Glomerular visceral epithelial cell (primary cell): ENCODE data around the gene DNAJC10.

Source experiments
- DNase-seq: peaks from one replicate; pipeline ENCODE4 v3.0.0-alpha.2; 2016; ENCODE audit errors: extremely low spot score

Gene DNAJC10

DNA sequence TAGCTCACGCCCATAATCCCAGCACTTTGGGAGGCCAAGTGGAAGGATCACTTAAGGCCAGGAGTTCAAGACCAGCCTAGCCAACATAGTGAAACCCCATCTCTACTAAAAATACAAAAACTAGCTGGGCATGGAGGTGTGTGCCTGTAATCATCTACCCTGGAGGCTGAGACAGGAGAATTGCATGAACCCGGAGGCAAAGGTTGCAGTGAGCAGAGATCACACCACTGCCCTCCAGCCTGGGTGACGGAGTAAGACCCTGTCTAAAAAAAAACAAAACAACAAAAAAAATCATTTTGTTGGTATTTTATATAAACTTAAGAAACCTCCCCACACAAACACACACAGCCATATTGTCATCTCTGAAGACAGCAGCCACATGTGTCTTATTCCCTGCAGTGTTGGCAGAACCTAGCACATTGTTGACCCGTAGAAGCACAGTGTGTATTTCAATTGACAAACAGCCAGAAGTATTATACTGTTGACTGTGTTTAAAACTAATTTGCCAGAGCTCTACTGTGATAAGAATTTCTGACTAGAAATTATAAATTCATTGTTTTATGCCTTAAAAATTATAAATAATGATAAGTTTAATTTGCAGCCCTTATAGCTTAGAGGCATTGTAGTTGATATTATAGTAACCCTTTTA is 68.1 kb downstream of the DNAJC10 start:
- DNase-seq = no peak

DNA sequence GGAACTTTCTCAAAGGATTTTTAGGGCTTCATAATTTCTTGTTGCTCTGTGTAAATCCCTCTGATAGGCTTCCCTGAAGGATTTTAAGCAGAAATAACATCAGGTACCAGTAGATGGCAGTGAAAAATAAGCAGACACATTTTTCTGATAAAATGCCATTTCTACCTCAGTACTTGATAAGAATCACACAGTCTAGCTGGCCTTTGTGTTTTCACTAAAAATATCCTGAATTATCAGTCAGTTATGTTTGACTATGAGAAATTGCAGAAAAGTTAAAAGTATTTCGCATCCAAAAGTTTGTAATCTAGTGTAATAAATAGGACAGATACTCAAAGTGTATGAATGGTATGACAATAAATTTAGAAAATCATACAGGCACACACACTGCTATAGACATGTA is 68.7 kb downstream of the DNAJC10 start:
- peak; percentile 40 for DNase-seq

DNA sequence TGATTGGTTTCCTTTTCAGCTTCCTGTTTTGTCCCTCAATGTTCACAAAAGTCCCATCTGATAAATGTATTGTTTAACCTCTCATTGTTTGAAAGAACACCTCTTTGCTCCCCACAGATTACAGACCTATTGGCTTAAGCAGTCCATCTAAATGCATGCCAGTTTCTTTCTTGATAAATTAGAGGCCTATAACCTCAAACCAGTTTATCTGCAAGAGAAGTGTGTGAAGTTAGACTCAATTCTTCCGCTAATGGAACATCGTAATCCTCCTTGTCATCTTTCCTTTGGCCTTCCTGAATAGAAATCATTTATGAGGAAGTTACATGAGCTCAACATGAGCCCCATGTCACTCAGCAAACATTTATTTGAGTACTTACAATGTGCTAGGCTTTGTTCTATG is 76.4 kb downstream of the DNAJC10 start:
- no peak for DNase-seq

DNA sequence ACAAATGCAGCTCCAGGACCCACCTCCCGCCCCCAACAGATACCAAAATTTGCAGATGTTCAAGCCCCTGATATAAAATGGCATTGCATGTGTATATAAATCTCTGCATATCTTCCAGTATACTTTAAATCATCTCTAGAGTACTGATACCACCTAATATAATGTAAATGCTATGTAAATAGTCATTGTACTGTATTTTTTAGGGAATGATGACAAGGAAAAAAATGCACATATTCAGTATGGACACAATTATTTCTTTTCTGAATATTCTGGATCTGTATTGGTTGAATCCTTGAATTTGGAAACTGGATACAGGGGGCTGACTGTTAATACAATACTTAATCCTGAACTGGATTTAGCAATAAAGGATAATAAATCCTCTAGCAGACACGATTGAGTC is 82.7 kb downstream of the DNAJC10 start:
- no peak for DNase-seq

DNA sequence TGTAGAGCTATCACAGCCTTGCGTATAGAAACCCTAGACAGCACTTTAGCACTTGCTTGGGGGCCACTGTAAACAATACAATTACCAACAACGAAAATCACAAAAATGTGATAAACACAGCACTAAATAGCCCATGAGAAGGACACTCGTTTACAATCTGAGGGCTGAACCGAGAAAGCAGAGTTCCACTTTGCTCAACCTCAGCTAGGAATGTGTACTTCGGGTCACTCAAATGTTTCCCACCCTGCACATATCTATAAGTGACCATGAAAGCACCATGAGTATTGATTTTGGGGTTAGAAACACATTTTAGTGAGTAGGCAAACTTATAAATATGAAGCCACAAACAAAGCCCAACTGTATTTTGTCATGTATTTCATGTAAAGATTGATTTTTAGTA is 88.1 kb downstream of the DNAJC10 start:
- no peak for DNase-seq

DNA sequence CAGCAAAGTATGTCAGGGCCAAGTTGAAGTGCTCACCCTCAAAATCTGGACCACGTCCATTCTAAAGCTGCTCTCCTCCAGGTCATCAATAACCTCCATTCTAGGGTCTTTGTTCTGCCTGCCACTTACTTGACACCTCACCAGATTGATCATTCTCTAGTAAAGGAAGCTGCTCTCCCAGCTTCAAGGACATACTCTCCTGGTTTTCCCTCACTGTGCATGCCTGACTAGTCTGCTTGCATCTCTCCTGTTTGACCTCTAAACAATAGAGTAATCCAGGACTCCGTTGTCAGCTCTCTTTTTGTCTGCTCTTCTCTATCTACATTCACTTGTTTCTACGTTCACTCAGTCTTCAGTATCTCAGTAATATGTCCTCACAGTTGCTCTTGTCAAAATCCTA is 91.3 kb downstream of the DNAJC10 start:
- DNase-seq = no peak

DNA sequence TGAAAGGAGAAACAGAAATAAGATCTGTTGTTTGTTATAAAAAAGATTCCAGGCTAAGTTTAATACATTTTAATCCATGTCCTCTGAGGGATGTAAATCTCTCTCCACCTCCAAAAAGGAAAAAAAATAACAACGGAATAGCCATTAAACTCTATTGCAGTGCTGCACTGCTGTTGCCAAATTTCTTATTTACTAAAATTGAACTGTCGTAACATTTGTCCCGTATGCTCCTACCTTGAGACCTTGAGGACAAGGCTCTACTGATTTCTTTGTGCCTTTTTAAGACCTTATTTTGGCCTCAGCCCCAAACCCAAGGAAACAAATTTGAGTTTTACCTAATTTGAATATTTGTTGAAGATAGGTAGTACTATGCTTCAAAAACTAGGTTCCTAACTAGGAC is 94.0 kb downstream of the DNAJC10 start:
- no peak for DNase-seq

DNA sequence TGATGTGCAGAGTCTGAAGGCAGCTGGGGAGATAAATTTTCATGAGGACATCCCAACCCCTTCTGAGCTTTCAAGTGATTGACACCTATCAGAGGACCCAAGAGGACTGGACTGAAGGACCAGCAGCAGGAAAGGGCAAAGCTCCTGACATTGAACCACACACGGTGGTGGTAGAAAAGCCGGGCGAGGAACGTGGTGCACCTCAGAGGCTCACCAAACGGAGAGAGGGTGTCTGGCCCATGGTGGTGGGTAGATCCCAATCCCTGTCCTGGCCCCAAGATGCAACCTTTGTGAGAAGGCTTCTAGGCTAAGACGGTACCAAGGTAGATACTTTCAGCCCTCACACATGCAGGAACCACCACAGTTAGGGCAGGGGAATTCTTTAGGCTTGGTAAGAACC is 98.3 kb downstream of the DNAJC10 start:
- no peak for DNase-seq

DNA sequence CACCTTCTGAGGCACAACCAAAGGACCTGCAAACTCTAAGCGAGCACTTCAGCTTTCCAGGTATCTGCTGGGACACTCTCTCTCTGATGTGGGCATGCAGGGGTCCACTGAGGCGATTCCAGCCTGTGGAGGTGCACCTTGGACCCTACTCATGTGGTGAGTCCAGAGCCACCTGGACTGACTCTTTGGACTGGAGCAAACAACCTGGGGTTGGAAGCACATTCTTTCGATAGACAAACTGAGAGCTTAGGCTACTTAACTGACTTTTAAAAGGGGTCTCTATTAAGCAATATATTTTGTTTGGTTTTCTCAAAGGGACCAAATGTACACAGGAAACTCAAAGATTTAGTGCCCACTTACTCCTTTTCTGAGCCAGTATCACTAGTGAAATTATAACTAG is 98.7 kb downstream of the DNAJC10 start:
- no peak for DNase-seq

DNA sequence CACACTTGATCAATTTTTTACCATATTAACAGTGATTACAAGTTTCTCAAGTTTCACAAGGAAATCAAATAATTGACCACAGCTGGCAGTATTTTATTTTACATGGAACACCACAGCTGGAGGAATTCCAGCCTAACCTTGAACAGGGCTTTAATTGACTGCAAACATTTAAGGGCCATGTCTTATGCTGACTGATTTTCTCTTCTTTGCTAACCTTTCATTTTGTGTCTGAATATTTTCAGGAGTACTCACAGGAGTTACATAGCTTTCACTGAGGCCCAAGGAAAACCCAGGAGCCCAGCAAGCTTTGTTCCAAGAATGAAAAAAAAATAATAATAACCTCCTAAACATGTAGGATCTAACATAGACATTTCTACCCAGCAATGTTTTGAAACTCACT is 100.8 kb downstream of the DNAJC10 start:
- DNase-seq = no peak

DNA sequence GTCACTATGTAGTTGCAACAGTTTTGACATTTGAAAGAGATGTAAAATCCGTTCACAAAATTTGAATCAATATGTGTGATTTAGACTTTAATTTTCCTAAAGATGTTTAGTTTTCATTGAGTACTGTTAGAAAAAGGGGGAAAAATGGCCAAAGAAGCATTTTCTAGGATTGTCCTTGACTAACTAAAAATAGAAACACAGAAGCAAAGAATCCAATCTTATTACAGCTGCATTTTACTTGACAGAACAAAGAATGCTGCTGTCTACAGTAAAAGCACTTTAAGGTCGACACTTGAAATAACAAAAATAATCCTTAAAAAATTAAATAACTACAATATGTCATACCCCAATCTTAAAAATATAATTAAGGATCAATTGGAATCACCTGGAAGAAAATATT is 101.5 kb downstream of the DNAJC10 start:
- no peak for DNase-seq

DNA sequence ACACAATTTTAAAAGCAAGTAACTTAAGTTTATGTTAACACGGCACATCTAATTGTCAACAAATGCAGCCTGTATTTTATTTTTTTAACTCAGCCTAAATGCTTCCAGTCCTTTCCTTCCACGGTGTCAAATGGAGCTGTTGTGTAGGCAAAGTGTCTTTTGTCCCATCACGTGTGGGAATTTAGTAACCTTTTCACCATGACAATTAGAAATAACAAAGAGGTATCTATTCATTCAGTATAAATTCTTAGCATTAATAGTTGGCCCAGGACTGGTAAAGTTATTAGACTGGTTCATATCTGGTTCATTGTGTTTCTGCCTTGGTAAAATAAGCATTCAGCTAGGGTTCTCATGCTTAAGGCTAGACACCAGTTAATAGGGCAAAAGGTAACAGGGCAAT is 102.4 kb downstream of the DNAJC10 start:
- DNase-seq = no peak

DNA sequence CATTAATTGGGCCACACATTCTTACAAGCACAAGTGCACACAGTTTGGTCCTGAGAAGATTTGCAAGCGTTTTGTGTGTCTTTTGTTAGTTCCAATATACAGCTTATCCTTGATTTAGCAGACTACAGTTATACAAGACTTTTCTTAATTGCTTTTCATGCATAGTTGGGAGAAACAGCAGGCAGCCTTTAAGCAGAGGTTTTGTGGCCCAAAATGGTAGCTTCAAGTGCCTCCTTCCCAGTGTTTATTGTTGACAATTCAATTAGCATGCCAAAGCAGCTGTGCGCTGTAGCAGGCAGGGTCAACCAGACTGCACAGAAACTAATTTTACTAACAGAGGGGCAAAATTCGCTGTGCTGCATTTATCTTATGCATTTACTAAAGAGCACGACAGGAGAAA is 102.9 kb downstream of the DNAJC10 start:
- DNase-seq = no peak

DNA sequence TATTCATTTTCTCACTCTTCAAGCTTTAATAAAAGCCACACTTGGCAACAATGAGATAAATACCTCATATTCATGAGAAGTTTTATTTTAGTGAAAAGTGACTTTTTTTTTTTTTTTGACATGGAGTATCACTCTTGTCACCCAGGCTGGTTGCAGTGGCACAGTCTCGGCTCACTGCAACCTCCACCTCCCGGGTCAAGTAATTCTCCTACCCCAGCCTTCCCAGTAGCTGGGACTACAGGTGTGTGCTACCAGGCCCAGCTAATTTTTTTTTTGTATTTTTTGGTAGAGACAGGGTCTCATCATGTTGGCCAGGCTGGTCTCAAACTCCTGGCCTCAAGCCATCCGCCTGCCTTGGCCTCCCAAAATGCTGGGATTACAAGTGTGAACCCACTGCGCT is 103.4 kb downstream of the DNAJC10 start:
- DNase-seq = no peak

DNA sequence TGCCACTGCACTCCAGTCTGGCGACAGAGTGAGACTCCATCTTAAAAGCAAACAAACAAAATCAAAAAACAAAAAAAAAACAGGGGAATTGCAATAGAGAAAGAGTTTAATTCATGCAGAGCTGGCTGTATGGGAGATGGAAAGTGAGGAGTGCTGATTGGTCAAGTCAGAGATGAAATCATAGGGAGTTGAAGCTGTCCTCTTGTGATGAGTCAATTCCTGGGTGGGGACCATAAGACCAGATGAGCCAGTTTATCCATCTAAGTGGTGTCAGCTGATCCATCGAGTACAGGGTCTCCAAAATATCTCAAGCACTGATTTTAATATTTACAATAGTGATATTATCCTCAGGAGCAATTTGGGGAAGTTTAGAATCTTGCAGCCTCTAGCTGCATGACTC is 105.1 kb downstream of the DNAJC10 start:
- DNase-seq = no peak

DNA sequence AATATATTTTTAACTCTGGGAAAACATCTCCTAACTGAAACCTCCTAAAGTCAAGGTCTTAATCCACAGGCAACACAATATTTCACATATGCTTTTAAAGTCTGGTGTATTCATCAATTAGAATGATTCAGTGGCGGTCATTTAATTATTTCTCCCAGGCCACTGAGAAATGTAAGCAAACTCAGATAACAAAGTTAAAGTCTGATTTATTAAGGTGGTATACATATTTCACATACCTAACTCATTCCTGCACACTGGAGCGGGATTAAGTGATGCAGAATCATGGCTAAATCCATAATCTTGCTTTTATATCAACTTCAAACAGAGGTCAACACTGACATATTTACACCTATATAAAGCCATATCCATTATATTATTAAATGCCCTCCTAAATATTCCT is 106.7 kb downstream of the DNAJC10 start:
- no peak for DNase-seq

DNA sequence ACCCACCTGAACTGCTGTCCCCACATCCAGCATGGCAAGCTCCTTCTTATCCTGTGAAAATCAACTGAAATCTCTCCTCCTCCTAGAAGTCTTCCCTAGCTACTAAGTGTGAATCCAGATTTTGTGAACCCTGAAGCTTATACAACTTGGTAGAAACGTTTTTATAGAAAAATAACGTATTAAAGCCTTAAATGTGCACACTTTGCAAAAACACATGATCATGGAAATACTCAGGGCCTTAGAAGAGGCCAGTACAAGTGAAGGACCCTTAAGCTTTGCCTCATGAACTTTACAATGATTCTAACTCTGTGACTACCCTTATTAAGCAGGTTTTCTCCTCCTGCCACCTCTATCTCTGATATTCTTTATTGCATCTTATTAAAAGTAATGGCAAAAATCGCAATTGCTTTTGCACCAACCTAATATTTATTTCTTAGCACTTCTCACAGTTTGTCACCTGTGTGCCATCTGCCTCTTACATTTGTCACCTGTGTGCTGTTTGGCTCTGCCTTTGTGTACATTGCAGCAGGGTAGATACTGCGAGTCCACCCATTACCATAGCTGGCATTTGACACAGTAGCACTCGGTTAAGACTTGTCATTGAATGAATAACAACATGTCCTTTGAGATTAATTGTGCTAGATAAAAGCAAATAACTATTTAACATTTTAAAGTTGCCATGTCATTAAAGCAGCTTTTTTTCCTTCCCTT is 108.2 kb downstream of the DNAJC10 start:
- no peak for DNase-seq

DNA sequence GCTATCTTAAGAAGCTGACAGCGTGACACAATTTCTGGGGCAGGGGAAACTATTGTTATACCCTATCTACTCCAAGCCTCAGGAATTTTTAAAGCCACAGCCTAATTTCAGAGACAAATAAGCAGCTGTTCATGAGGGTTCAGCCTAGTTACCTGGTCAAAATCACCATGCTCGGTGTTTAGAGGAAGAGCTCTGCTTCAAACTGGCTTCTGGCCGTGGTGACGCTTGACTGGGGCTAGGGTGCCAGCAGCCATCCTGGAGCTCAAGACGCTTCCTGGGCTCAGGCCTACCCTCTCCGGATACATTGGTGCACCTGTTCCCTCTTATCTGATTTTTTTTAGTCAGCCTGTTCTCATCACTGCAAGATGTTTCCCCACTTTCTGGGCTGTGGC is 108.7 kb downstream of the DNAJC10 start:
- DNase-seq = no peak

DNA sequence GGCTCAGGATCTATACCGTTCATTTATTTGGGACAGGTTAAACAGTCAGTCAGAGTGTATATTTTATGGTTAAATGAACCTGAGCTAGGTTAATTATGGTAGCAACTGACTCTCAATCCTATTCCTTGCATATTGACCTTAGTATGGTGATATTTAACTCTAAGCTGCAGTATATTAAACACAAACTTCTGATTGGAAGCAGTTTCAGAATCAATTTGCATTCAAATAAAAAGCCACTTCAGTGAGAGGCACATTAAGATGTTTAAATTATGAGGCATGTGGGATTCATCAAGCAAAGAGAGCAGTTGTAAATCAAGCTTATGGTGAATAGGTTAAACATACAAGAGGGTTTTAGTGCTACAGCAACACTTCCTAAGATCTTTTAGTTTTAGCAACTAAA is 110.0 kb downstream of the DNAJC10 start:
- no peak for DNase-seq

DNA sequence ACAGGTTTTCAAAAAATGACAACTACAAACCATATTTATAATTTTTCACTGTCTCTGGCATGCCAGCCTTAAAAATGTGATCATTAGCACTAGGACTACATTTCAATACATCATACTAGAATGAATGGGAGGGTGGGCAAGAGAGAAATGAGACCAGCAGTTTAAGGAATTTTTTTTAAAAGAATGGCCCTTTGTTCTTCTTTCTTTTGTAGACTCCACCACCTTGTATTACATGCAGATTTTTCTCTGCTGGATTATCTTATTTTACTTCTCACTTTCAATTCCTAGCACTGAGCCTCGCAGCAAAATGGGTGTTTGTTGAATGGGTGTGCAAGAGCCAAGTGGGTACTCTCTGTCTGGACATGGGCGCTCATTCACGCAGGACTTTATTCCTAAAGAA is 110.4 kb downstream of the DNAJC10 start:
- DNase-seq = no peak

DNA sequence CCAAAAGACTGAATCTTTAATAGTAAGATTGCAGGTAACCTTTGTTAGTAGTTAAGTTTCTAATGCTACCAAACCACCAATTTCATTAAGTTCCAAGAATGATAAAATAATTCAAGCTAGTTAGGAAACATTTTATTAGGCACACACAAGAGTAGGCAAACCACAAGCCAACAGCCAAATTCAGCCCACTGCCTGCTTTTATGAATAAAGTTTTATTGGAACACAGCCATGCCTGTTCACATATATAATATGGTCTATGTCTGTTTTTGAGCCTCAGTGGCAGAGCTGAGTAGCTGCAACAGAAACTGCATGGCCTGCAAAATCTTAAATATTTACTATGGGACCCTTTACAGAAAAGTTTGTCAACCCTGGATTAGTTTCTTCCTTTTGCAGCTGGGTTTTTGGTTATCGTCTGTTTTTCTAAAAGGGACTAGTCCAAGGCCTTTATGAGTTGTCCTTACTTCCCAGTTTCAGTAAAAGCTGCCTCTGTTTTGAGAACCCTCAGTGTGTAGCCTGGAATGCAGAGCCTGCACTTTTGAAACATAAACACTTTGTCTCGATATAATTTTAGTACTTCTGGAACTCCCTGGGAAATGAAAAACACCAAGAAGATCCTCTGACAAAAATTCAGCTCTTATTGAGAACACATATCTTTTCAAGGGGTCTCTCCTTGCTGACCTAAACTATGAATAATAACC is 111.3 kb downstream of the DNAJC10 start:
- DNase-seq = no peak

DNA sequence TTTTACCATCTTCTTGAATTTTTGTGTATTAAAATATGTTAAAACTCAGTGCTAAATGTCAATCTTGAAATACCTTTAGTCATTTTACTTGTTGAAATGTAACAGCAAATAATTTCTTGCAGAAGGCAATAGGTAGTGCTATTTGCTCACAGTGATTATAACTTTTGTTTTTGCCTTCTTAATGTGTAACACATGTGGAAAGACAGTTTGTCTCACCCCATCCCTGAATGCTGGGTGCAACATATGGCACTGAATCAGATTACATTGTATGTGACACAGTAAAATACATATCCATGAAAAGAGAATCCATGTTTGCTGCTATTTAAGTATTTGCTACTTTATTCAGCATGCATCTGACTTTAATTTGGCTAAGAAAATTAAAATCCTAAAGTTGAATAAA is 115.0 kb downstream of the DNAJC10 start:
- no peak for DNase-seq

DNA sequence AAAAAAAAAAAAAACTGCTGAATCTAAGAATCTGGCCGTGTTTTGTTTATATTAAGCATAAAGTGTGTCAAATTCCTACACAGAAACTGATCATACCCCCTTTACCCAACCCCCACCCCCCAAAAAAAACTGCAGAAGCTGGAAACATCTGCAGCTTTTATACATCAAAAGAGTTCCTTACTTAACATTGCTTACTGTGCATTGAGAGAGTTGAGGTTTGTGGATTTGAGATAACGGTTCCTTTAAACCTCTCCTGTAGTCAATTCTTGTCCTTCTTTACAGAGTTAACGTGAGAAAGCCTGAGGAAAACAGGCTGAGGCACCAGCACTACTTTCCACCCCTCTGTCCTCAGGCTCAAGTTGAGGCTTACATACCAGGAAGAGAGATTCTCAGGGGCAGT is 115.9 kb downstream of the DNAJC10 start:
- no peak for DNase-seq
